GM12878 (cell line): ENCODE measurements around the gene ADRB1. TPM values are rescaled to one million over a fixed set of nuclear protein-coding genes. Genes with fewer than 3 reads are reported as not detected.

Source experiments
- ATAC-seq: fragments of 200-7000 bp; cut with Tn5 transposase; 3 replicates; pipeline ENCODE4 v1.9.1; 2020; ENCODE audit warnings: mild to moderate bottlenecking, moderate library complexity
- BruUV-seq: library from RNA; stranded (reverse); fragments of 400-500 nt; replicated peaks from 2 replicates; lab custom pipeline; 2021; lab: Mats Ljungman, UMichigan
- CTCF ChIA-PET: fragments of 300-600 bp; sonication (Branson Sonifier 250); formaldehyde crosslinking; extraction: SDS; loops from one replicate; lab custom pipeline; 2021; ENCODE audit warnings: inconsistent platforms; lab: Yijun Ruan, JAX
- POLR2A ChIA-PET: fragments of 350-600 bp; formaldehyde crosslinking; extraction: SDS; loops from one replicate; lab custom pipeline; 2021; ENCODE audit warnings: inconsistent platforms; lab: Charles Lee
- RAD21 ChIA-PET: fragments of 300-600 bp; sonication (Branson Sonifier 250); formaldehyde crosslinking; loops from one replicate; lab custom pipeline; 2023; ENCODE audit warnings: antibody characterized with exemption; ENCODE audit not compliant: unreplicated experiment; lab: Charles Lee
- SMC1A ChIA-PET: fragments of 300-600 bp; sonication (Branson Sonifier 250); formaldehyde crosslinking; loops from one replicate; lab custom pipeline; 2023; ENCODE audit not compliant: unreplicated experiment, uncharacterized antibody; lab: Charles Lee
- DNase-seq: peaks from one replicate; pipeline ENCODE4 v3.0.0-alpha.2; 2011; ENCODE audit warnings: low read depth, low spot score
- FAIRE-seq: peaks from 3 replicates; lab custom pipeline; 2011; peaks lifted over from hg19 to GRCh38; lab: Jason Lieb, UNC
- H2AFZ ChIP-seq: 2 replicates; pipeline ENCODE4 v1.6.0; 2011; ENCODE audit warnings: low read depth, low read length, control low read depth; ENCODE audit not compliant: control insufficient read depth
- H3K27ac ChIP-seq: 2 replicates; pipeline ENCODE4 v1.5.1; 2011; ENCODE audit warnings: control low read depth; ENCODE audit not compliant: control insufficient read depth, insufficient read depth
- H3K27me3 ChIP-seq, 2 experiments: replicated peaks in 1 of 2; 2 replicates each; pipeline versions ENCODE4 v1.6.0 to v1.6.1; 2011; ENCODE audit warnings: low read length in 1 of 2; ENCODE audit not compliant: control insufficient read depth in 2 of 2, insufficient read depth in 2 of 2
- H3K36me3 ChIP-seq, 2 experiments: 2 replicates each; pipeline ENCODE4 v1.5.1; 2011; ENCODE audit warnings: low read length in 1 of 2; ENCODE audit not compliant: control insufficient read depth in 2 of 2, insufficient read depth in 2 of 2
- H3K4me1 ChIP-seq: 2 replicates; pipeline ENCODE4 v1.6.1; 2011; ENCODE audit warnings: mild to moderate bottlenecking, low read length, moderate library complexity, mixed read lengths; ENCODE audit not compliant: control insufficient read depth, insufficient read depth
- H3K4me2 ChIP-seq: 2 replicates; pipeline ENCODE4 v1.6.0; 2011; ENCODE audit warnings: control low read depth; ENCODE audit not compliant: control insufficient read depth, insufficient read depth
- H3K4me3 ChIP-seq: fragments of 200-600 bp; sonication (generic); 2 replicates; pipeline ENCODE4 v1.5.1; 2016
- H3K79me2 ChIP-seq: 2 replicates; pipeline ENCODE4 v1.6.0; 2011; ENCODE audit warnings: low read length; ENCODE audit not compliant: control insufficient read depth, insufficient read depth
- H3K9ac ChIP-seq: 2 replicates; pipeline ENCODE4 v1.8.0; 2011; ENCODE audit warnings: low read length, control low read depth, mixed read lengths; ENCODE audit not compliant: control insufficient read depth, insufficient read depth
- H3K9me3 ChIP-seq: replicated peaks from 3 replicates; pipeline ENCODE4 v1.5.1; 2011; ENCODE audit warnings: mild to moderate bottlenecking, low read length; ENCODE audit not compliant: control insufficient read depth, insufficient read depth
- H4K20me1 ChIP-seq: 2 replicates; pipeline ENCODE4 v1.6.0; 2011; ENCODE audit not compliant: control insufficient read depth, insufficient read depth
- ATF7 ChIP-seq: fragments of 450-650 bp; IDR thresholded peaks from 2 replicates; pipeline ENCODE4 v1.6.1; 2016; ENCODE audit warnings: low read depth, mild to moderate bottlenecking
- DPF2 ChIP-seq: fragments of 450-650 bp; IDR thresholded peaks from 2 replicates; pipeline ENCODE4 v1.6.1; 2017; ENCODE audit warnings: mild to moderate bottlenecking
- IRF4 ChIP-seq: IDR thresholded peaks from 2 replicates; pipeline ENCODE4 v1.6.1; 2011; ENCODE audit warnings: low read depth, low read length
- RFX5 ChIP-seq: IDR thresholded peaks from 2 replicates; pipeline ENCODE4 v1.6.1; 2011; ENCODE audit warnings: low read depth, low read length, improper control_type of control experiment
- TARDBP ChIP-seq: IDR thresholded peaks from 2 replicates; pipeline ENCODE4 v1.6.1; 2016; ENCODE audit warnings: borderline replicate concordance
- ZNF24 ChIP-seq: fragments of 450-650 bp; IDR thresholded peaks from 2 replicates; pipeline ENCODE4 v1.6.1; 2017; ENCODE audit warnings: antibody characterized with exemption, mild to moderate bottlenecking
- WGBS: methylation state at CpG from one replicate; pipeline ENCODE4 v1.1.6; 2016; ENCODE audit warnings: low lambda C conversion rate; ENCODE audit not compliant: insufficient replicate concordance, insufficient coverage; ENCODE audit errors: missing lambda C conversion rate; 5-methylcytosine and 5-hydroxymethylcytosine counted together
- in situ Hi-C: fragments of 300-500 bp; cut with MboI; formaldehyde crosslinking; loops from 9 replicates; pipeline ENCODE4 v1.14.3; 2018; ENCODE audit warnings: mixed read lengths
- intact Hi-C: fragments of 100-400 bp; cut with micrococcal nuclease; formaldehyde crosslinking; loops from one replicate; pipeline ENCODE4 v1.14.2; 2022; ENCODE audit not compliant: unreplicated experiment
- polyA plus RNA-seq, 11 experiments: library from polyadenylated mRNA; depleted of rRNA in 4 of 11; unstranded in 6 of 11; stranded (reverse) in 5 of 11; fragments of >200 nt; fragmentation: Nextera tagmentation in 4 of 11; fragmentation: Illumina TruSeq in 1 of 11; extraction: Ambion mirVana in 4 of 11; extraction: Trizol in 1 of 11; gene quantifications; 1 replicate in 1 of 11; 2 replicates in 10 of 11; pipeline versions ENCODE4 v1.2.1 to v1.2.3, GENCODE V29; 2011 to 2016; ENCODE audit warnings: inconsistent platforms in 2 of 11, missing spikeins in 2 of 11, low read depth in 1 of 11
- total RNA-seq, 4 experiments: library from RNA; depleted of rRNA in 3 of 4; stranded (reverse); fragments of >200 nt in 3 of 4; fragmentation: Illumina TruSeq in 1 of 4; extraction: Trizol in 1 of 4; gene quantifications; 2 replicates each; pipeline versions ENCODE4 v1.2.1 to v1.2.3, GENCODE V29; 2013 to 2021
- TF ChIP-seq, protein P1 (sequence below): IDR thresholded peaks from 2 replicates; pipeline ENCODE4 v1.6.1; 2011; ENCODE audit warnings: borderline replicate concordance, low read depth, mild to moderate bottlenecking, moderate library complexity, low read length; ENCODE audit not compliant: insufficient read depth, poor library complexity, severe bottlenecking
- TF ChIP-seq, protein P2 (sequence below): fragments of 450-650 bp; IDR thresholded peaks from 2 replicates; pipeline ENCODE4 v1.6.1; 2016; ENCODE audit warnings: mild to moderate bottlenecking, moderate library complexity, borderline replicate concordance

Gene ADRB1
- total and polyA plus RNA-seq, 10 of the 15 experiments (the other 5 are each of a cell fraction or from before 2014, with no cell fraction given) = 0.26 to 4.5 (median 1.1) TPM

DNA sequence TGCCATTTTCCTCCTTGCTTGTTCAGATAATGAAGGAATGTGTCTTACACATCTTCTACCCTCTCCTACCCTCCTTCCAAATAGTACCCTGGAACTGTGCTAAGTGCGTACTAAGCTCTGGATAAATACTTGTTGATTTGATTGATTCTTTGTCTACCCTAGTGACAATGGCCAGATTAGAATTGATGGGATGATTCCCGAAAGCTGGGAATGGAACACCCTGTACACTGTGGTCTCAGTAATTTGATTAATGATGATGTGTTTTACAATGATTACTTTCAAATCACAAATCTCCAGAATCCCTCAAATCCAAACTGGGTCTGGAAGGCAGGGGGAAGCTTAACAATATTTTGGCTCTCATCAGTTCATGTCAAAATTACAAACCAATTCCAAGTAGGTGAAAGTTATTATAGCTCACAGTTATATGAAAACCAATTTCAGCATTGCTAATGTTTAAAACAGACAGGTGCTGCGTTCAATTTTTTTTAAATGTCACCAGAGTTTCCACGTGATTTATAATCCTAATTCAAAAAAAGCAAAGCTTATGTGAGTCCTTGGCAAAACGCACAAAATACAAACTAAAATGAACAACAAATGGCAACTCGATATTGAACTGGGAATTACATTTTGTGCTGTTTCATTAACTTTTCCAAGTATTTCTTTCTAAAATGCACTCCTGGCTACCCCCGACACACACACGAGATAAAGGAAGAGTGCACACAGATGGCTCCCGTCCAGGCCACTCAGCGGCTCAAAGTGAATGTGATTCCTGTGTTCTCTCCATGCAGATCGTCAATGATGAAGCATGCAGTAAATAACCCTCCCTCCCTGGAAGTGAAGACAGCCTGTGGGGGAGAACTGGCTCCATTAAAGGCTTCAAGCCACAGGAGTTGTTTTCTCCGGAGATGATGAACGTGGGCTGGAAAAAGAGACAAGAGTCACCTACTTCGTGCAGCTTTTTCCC is 21.7 kb upstream of the ADRB1 start:
- ATAC-seq (no peak), DNase-seq (no peak), FAIRE-seq (no peak)
- ChIA-PET CTCF (interaction anchor here (0.7 to 2.1 kb wide), 9 partner anchors 10 to 223 kb away, joined by 3 to 6 read pairs (median 3); no protein-coding TSS in a partner anchor), POLR2A (interaction anchor here (1.1 to 1.9 kb wide), 2 partner anchors 57 to 95 kb away, joined by 3 to 7 read pairs; no protein-coding TSS in a partner anchor), SMC1A (interaction anchor here (0.6 to 2.9 kb wide), 19 partner anchors 10 to 79 kb away, joined by 3 to 10 read pairs (median 3); no protein-coding TSS in a partner anchor), RAD21 (interaction anchor here (1.0 to 1.3 kb wide), 2 partner anchors 61 to 80 kb away, joined by 3 to 4 read pairs; no protein-coding TSS in a partner anchor)
- H3K4me1 ChIP-seq = peaks cover 25% of the 10 kb centered on the region
- no peak for TF ChIP-seq ATF7
- TF ChIP-seq DPF2 = no peak
- no peak for TF ChIP-seq RFX5
- TF ChIP-seq, protein P1, sequence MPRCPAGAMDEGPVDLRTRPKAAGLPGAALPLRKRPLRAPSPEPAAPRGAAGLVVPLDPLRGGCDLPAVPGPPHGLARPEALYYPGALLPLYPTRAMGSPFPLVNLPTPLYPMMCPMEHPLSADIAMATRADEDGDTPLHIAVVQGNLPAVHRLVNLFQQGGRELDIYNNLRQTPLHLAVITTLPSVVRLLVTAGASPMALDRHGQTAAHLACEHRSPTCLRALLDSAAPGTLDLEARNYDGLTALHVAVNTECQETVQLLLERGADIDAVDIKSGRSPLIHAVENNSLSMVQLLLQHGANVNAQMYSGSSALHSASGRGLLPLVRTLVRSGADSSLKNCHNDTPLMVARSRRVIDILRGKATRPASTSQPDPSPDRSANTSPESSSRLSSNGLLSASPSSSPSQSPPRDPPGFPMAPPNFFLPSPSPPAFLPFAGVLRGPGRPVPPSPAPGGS = no peak
- TF ChIP-seq, protein P2, sequence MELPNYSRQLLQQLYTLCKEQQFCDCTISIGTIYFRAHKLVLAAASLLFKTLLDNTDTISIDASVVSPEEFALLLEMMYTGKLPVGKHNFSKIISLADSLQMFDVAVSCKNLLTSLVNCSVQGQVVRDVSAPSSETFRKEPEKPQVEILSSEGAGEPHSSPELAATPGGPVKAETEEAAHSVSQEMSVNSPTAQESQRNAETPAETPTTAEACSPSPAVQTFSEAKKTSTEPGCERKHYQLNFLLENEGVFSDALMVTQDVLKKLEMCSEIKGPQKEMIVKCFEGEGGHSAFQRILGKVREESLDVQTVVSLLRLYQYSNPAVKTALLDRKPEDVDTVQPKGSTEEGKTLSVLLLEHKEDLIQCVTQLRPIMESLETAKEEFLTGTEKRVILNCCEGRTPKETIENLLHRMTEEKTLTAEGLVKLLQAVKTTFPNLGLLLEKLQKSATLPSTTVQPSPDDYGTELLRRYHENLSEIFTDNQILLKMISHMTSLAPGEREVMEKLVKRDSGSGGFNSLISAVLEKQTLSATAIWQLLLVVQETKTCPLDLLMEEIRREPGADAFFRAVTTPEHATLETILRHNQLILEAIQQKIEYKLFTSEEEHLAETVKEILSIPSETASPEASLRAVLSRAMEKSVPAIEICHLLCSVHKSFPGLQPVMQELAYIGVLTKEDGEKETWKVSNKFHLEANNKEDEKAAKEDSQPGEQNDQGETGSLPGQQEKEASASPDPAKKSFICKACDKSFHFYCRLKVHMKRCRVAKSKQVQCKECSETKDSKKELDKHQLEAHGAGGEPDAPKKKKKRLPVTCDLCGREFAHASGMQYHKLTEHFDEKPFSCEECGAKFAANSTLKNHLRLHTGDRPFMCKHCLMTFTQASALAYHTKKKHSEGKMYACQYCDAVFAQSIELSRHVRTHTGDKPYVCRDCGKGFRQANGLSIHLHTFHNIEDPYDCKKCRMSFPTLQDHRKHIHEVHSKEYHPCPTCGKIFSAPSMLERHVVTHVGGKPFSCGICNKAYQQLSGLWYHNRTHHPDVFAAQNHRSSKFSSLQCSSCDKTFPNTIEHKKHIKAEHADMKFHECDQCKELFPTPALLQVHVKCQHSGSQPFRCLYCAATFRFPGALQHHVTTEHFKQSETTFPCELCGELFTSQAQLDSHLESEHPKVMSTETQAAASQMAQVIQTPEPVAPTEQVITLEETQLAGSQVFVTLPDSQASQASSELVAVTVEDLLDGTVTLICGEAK = no peak
- no peak for TF ChIP-seq TARDBP
- no peak for TF ChIP-seq IRF4
- TF ChIP-seq ZNF24 = no peak
- no peak overlapping the region for H3K9ac ChIP-seq
- WGBS = 83% methylated on average over 14 of the region's 14 CpGs
- H3K36me3 ChIP-seq = no peaks in the 10 kb centered on the region
- in situ Hi-C loops (no loop called here), intact Hi-C loops (no loop called here)
- H2AFZ ChIP-seq = no peak overlapping the region
- H4K20me1 ChIP-seq = no peaks in the 10 kb centered on the region
- H3K79me2 ChIP-seq = no peaks in the 10 kb centered on the region
- BruUV-seq = no TSS peak
- no peaks in the 10 kb centered on the region for H3K27me3 ChIP-seq
- no peaks in the 10 kb centered on the region for H3K9me3 ChIP-seq
- no peak overlapping the region for H3K27ac ChIP-seq
- H3K4me3 ChIP-seq = no peak overlapping the region
- no peak overlapping the region for H3K4me2 ChIP-seq
